Lower leg skin (tissue), 4 donors: ENCODE data around the gene STK24. TPM values are rescaled to one million over a fixed set of nuclear protein-coding genes. Genes with fewer than 3 reads are reported as not detected.

Source experiments
- DNase-seq, 2 donors: peaks; one replicate each; pipeline ENCODE4 v3.0.0-alpha.2; 2019; ENCODE audit warnings: low spot score in 2 of 2
- H3K4me3 ChIP-seq: fragments of 200-600 bp; sonication (generic); 2 replicates; pipeline ENCODE4 v1.5.1; 2017; ENCODE audit warnings: mild to moderate bottlenecking, low read depth; ENCODE audit not compliant: poor library complexity, severe bottlenecking
- POLR2A ChIP-seq, 2 donors: fragments of 450-650 bp; IDR thresholded peaks; one replicate each; pipeline ENCODE4 v1.6.1; 2016 to 2017; ENCODE audit warnings: antibody characterized with exemption in 2 of 2, mild to moderate bottlenecking in 1 of 2, moderate library complexity in 1 of 2
- WGBS, 2 donors: methylation state at CpG; one replicate each; pipeline ENCODE4 v1.1.5; 2018; 5-methylcytosine and 5-hydroxymethylcytosine counted together
- intact Hi-C: fragments of 100-400 bp; cut with DNase I; formaldehyde crosslinking; loops from one replicate; pipeline ENCODE4 v1.15.0; 2023; ENCODE audit warnings: low total_unique reads
- total RNA-seq, 4 donors: library from RNA; depleted of rRNA; stranded (reverse); fragments of >200 nt; gene quantifications; one replicate each; pipeline ENCODE4 v1.1.0, GENCODE V29; 2016
- TF ChIP-seq, protein P1 (sequence below), 3 donors: fragments of 450-650 bp; IDR thresholded peaks; one replicate each; pipeline ENCODE4 v1.5.1; 2016; ENCODE audit warnings: antibody characterized with exemption in 3 of 3, mild to moderate bottlenecking in 3 of 3, moderate library complexity in 2 of 3

The STK24 gene
- total RNA-seq, 4 donors from 2014 or later, result 212 to 281 (median 266) TPM

DNA sequence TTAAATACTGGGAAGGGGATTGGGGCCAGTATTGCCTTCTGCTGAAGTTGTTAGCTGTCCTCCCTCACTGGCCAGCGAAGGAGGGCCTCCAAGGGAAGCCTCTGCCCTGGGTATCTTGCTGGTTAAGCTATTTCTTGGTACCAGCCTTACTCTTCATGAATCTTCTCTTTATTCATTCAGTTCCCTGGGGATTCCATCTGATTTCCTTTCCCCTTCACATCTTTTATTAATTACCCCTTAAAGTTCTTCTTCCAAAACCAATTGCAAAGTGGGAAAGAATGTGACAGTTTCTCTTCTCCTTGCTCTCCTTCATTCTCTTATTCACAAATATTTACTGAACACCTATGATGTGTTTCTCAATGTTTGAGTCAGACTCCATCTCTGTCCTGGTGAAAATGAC, 36.7 kb upstream of the STK24 start:
- no peak for TF ChIP-seq POLR2A (IDR thresholded peaks at IDR 0.05)
- TF ChIP-seq, protein P1, sequence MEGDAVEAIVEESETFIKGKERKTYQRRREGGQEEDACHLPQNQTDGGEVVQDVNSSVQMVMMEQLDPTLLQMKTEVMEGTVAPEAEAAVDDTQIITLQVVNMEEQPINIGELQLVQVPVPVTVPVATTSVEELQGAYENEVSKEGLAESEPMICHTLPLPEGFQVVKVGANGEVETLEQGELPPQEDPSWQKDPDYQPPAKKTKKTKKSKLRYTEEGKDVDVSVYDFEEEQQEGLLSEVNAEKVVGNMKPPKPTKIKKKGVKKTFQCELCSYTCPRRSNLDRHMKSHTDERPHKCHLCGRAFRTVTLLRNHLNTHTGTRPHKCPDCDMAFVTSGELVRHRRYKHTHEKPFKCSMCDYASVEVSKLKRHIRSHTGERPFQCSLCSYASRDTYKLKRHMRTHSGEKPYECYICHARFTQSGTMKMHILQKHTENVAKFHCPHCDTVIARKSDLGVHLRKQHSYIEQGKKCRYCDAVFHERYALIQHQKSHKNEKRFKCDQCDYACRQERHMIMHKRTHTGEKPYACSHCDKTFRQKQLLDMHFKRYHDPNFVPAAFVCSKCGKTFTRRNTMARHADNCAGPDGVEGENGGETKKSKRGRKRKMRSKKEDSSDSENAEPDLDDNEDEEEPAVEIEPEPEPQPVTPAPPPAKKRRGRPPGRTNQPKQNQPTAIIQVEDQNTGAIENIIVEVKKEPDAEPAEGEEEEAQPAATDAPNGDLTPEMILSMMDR (IDR thresholded peaks at IDR 0.05), result no peak
- no peak for DNase-seq
- 77 to 90% methylated on average over 1 of the region's 1 CpG for WGBS, 2 donors
- intact Hi-C loops, result no loop called here
- H3K4me3 ChIP-seq, result no peak overlapping the region

- H3K4me3 ChIP-seq, result no peak overlapping the region
- TF ChIP-seq, protein P1 (IDR thresholded peaks at IDR 0.05), result no peak
- no peak for TF ChIP-seq POLR2A (IDR thresholded peaks at IDR 0.05)
- no peak for DNase-seq
- intact Hi-C loops, result no loop called here
- WGBS, 2 donors, result 80 to 95% methylated on average over 5 of the region's 5 CpGs
Measured at GRCh38 chr13:98609756-98610155, 32.8 kb upstream of the STK24 start.

- no peak for DNase-seq
- WGBS, 2 donors, result 17 to 26% methylated on average over 5 of the region's 5 CpGs
- TF ChIP-seq, protein P1 (IDR thresholded peaks at IDR 0.05), result no peak
- TF ChIP-seq POLR2A (IDR thresholded peaks at IDR 0.05), result no peak
- intact Hi-C loops, result no loop called here
- H3K4me3 ChIP-seq, result no peak overlapping the region
Measured at GRCh38 chr13:98606296-98606695, 29.4 kb upstream of the STK24 start.

GRCh38 chr13:98599502-98600328, 22.8 kb upstream of the STK24 start:
- no peak for DNase-seq
- intact Hi-C loops, result no loop called here
- no peak overlapping the region for H3K4me3 ChIP-seq
- 63 to 67% methylated on average over 2 of the region's 2 CpGs for WGBS, 2 donors
- TF ChIP-seq, protein P1 (IDR thresholded peaks at IDR 0.05), result no peak
- TF ChIP-seq POLR2A (IDR thresholded peaks at IDR 0.05), result no peak

- DNase-seq, result no peak
- no peak overlapping the region for H3K4me3 ChIP-seq
- intact Hi-C loops, result no loop called here
- WGBS, 2 donors, result 51 to 69% methylated on average over 4 of the region's 4 CpGs
- TF ChIP-seq, protein P1 (IDR thresholded peaks at IDR 0.05), result no peak
- no peak for TF ChIP-seq POLR2A (IDR thresholded peaks at IDR 0.05)
Measured at GRCh38 chr13:98598043-98598442, 21.1 kb upstream of the STK24 start.
